ENCODE data around the gene GSK3B. TPM values are rescaled to one million over a fixed set of nuclear protein-coding genes. Genes with fewer than 3 reads are reported as not detected.

The GSK3B gene
- polyA plus RNA-seq, 6 donors from 2014 or later, result 11.3 to 26.1 (median 14.9) TPM

GRCh38 chr3:119794971-119795612, 299.2 kb downstream of the GSK3B start:
- H3K27me3 Mint-ChIP-seq, result peaks cover 17 to 21% (median 20%) of the 10 kb centered on the region in 3 donors
- DNase-seq, result no peak
- H3K27ac Mint-ChIP-seq, result no peak overlapping the region
- H3K36me3 Mint-ChIP-seq, result no peaks in the 10 kb centered on the region
- H3K4me3 Mint-ChIP-seq, result no peak overlapping the region
- H3K9me3 Mint-ChIP-seq, result peaks cover 0 to 4% (median 0%) of the 10 kb centered on the region in 7 donors
- no peak for ATAC-seq (ENCODE audit: low read depth in 2 of 2)
- no peaks in the 10 kb centered on the region for H3K4me1 Mint-ChIP-seq

DNA sequence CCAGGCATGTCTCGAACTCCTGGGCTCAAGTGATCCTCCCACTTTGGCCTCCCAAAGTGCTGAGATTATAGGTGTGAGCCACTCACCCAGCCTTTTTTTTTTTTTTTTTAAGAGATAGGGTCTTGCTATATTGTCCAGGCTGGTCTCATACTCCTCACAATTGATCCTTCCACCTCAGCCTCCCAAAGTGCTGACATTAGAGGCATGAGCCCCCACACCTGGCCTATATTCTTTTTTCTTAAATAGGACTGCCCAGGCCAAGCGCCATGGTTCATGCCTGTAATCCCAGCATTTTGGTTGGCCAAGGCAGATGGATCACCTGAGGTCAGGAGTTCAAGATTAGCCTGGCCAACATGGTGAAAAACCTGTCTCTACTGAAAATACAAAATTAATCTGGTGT, 299.8 kb downstream of the GSK3B start:
- ATAC-seq (ENCODE audit: low read depth in 2 of 2) (no peak), DNase-seq (no peak)
- Mint-ChIP-seq H3K9me3 (peaks cover 0 to 8% (median 0%) of the 10 kb centered on the region in 7 donors), H3K27ac (no peak overlapping the region), H3K4me1 (no peaks in the 10 kb centered on the region), H3K4me3 (no peak overlapping the region), H3K27me3 (peaks cover 14 to 21% (median 20%) of the 10 kb centered on the region in 3 donors), H3K36me3 (peaks cover 0 to 6% of the 10 kb centered on the region in 2 donors)

DNA sequence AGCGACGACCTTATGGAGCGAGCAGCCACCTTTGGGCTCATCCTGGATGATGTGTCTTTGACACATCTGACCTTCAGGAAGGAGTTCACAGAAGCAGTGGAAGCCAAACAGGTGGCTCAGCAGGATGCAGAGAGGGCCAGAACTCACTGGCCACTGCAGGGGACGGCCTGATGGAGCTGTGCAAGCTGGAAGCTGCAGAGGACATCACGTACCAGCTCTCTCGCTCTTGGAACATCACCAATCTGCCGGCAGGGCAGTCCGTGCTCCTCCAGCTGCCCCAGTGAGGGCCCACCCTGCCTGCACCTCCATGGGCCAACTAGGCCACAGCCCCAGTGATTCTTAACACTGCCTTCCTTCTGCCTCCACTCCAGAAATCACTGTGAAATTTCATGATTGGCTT, 302.0 kb downstream of the GSK3B start:
- Mint-ChIP-seq H3K4me3 (peak overlapping the region in 1 of 8 donors; percentile 71), H3K4me1 (no peaks in the 10 kb centered on the region), H3K27ac (no peak overlapping the region), H3K9me3 (peaks cover 0 to 12% (median 3%) of the 10 kb centered on the region in 7 donors), H3K27me3 (peaks cover 9 to 21% (median 13%) of the 10 kb centered on the region in 3 donors), H3K36me3 (peaks cover 0 to 10% of the 10 kb centered on the region in 2 donors)
- no peak for DNase-seq
- ATAC-seq (ENCODE audit: low read depth in 2 of 2), result no peak

DNA sequence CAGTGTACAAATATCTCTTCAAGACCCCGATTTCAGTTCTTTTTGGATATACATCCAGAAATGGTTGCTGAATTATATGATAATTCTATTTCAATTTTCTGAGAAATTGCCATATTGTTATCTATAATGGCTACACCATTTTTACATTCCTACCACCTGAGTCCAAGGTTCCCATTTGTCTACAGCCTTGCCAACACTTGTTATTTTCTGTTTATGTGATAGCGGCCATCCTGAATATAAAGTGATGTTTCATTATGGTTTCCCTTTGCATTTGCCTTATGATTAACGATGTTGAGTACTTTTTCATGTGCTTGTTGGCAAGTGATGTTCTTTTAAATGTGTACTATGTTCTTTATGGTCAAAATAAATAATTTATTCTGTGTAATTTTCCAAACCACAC, 303.9 kb downstream of the GSK3B start:
- no peak for DNase-seq
- H3K4me3 Mint-ChIP-seq, result no peak overlapping the region
- H3K27ac Mint-ChIP-seq, result no peak overlapping the region
- ATAC-seq (ENCODE audit: low read depth in 2 of 2), result no peak
- peaks cover 0 to 12% (median 3%) of the 10 kb centered on the region in 7 donors for H3K9me3 Mint-ChIP-seq
- H3K4me1 Mint-ChIP-seq, result no peaks in the 10 kb centered on the region
- H3K27me3 Mint-ChIP-seq, result peaks cover 4 to 5% (median 5%) of the 10 kb centered on the region in 3 donors
- H3K36me3 Mint-ChIP-seq, result peaks cover 0 to 10% of the 10 kb centered on the region in 2 donors

GRCh38 chr3:119786409-119786808, 307.8 kb downstream of the GSK3B start:
- ATAC-seq (ENCODE audit: low read depth in 2 of 2), result no peak
- Mint-ChIP-seq H3K4me3 (no peak overlapping the region), H3K27me3 (peaks cover 0 to 3% (median 0%) of the 10 kb centered on the region in 3 donors), H3K9me3 (peaks cover 0 to 12% (median 3%) of the 10 kb centered on the region in 7 donors), H3K27ac (no peak overlapping the region), H3K36me3 (peaks cover 0 to 10% of the 10 kb centered on the region in 2 donors), H3K4me1 (no peaks in the 10 kb centered on the region)
- no peak for DNase-seq

GRCh38 chr3:119783883-119784282, 310.4 kb downstream of the GSK3B start:
- Mint-ChIP-seq H3K4me1 (peaks cover 0 to 3% (median 0%) of the 10 kb centered on the region in 3 donors), H3K27me3 (peaks cover 0 to 3% (median 0%) of the 10 kb centered on the region in 3 donors), H3K9me3 (peaks cover 0 to 3% (median 0%) of the 10 kb centered on the region in 7 donors), H3K36me3 (no peaks in the 10 kb centered on the region), H3K4me3 (no peak overlapping the region), H3K27ac (no peak overlapping the region)
- ATAC-seq (ENCODE audit: low read depth in 2 of 2) (no peak), DNase-seq (no peak)

- Mint-ChIP-seq H3K9me3 (no peaks in the 10 kb centered on the region), H3K27ac (no peak overlapping the region), H3K36me3 (no peaks in the 10 kb centered on the region), H3K4me3 (no peak overlapping the region), H3K4me1 (peaks cover 0 to 3% (median 0%) of the 10 kb centered on the region in 3 donors), H3K27me3 (no peaks in the 10 kb centered on the region)
- no peak for ATAC-seq (ENCODE audit: low read depth in 2 of 2)
- DNase-seq, result no peak
Observed at GRCh38 chr3:119783255-119783654, 311.0 kb downstream of the GSK3B start.

DNA sequence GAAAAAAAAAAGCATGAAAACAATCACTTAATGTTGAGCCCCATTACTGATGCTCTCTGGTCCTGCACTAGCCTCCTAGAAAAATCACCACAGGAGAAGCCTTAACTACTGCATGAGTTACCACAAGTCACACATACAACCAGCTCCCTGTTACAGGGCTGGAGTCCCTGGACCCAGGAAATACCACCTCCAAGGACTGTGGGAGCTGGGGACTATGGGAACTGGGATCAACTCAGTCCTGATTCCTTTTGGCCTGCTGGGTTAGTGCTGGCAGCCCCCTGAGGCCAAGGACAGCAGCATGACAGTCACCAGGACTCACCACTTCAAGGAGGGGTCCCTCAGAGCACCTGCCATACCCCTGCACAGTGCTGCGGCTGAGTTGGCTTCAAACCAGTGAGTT, 311.8 kb downstream of the GSK3B start:
- peaks cover 0 to 3% (median 0%) of the 10 kb centered on the region in 3 donors for H3K4me1 Mint-ChIP-seq
- H3K4me3 Mint-ChIP-seq, result no peak overlapping the region
- H3K27ac Mint-ChIP-seq, result no peak overlapping the region
- H3K36me3 Mint-ChIP-seq, result no peaks in the 10 kb centered on the region
- DNase-seq (no peak), ATAC-seq (ENCODE audit: low read depth in 2 of 2) (no peak)
- H3K9me3 Mint-ChIP-seq, result no peaks in the 10 kb centered on the region
- H3K27me3 Mint-ChIP-seq, result no peaks in the 10 kb centered on the region

GRCh38 chr3:119781330-119782198, 312.7 kb downstream of the GSK3B start, which contains the start of gene NR1I2:
TSS of gene NR1I2 (plus strand) at chr3:119782101.
- DNase-seq (no peak), ATAC-seq (ENCODE audit: low read depth in 2 of 2) (no peak)
- peaks cover 0 to 3% (median 0%) of the 10 kb centered on the region in 3 donors for H3K4me1 Mint-ChIP-seq
- H3K9me3 Mint-ChIP-seq, result peaks cover 0 to under 1% (median under 1%) of the 10 kb centered on the region in 7 donors
- H3K4me3 Mint-ChIP-seq, result no peak within 1 kb of the TSS
- peak within 1 kb of the TSS in 2 of 6 donors; percentile 1 to 59 for H3K27ac Mint-ChIP-seq
- peaks cover 0 to 1% of the 10 kb centered on the region in 2 donors for H3K36me3 Mint-ChIP-seq
- no peaks in the 10 kb centered on the region for H3K27me3 Mint-ChIP-seq

DNA sequence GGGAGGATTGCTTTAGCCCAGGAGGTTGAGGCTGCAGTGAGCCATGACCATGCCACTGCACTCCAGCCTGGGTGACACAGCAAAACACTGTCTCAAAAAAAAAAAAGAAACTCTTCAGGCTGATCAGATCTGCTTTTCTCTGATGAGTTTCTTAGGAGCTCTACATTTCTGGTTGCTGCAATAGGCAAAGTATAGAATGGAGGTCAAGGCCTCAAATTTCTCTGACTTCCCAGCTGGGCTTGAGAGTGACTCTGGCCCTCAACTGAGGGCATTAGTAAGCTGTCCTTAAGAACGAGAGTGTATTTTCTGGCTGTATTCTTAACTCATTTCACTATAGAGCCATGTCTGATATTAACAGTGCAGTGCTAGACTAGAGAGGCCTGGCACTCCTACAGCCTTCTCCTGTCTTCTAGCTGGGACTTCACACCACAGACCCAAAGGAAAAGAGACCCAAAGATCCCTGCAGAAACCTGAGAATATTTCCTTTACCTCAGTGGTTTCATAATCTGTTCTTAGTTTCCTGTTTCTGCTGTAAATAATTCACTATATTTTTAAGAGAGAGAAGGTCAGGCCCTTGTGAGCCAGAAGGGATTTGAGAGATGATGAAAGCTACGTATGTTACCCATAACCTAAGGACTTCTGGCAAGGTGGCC, 314.4 kb downstream of the GSK3B start:
- Mint-ChIP-seq H3K4me1 (peaks cover 0 to 3% (median 0%) of the 10 kb centered on the region in 3 donors), H3K27ac (peak overlapping the region in 1 of 6 donors; percentile 40), H3K4me3 (no peak overlapping the region), H3K27me3 (peaks cover 0 to 2% (median 0%) of the 10 kb centered on the region in 3 donors), H3K9me3 (peaks cover 7 to 13% (median 10%) of the 10 kb centered on the region in 7 donors), H3K36me3 (peaks cover 0 to 8% of the 10 kb centered on the region in 2 donors)
- ATAC-seq (ENCODE audit: low read depth in 2 of 2) (no peak), DNase-seq (no peak)

GRCh38 chr3:119778811-119779210, 315.4 kb downstream of the GSK3B start:
- DNase-seq, result no peak
- peaks cover 0 to 3% (median 0%) of the 10 kb centered on the region in 3 donors for H3K4me1 Mint-ChIP-seq
- no peak overlapping the region for H3K27ac Mint-ChIP-seq
- H3K4me3 Mint-ChIP-seq, result no peak overlapping the region
- ATAC-seq (ENCODE audit: low read depth in 2 of 2), result no peak
- peaks cover 9 to 14% (median 11%) of the 10 kb centered on the region in 7 donors for H3K9me3 Mint-ChIP-seq
- H3K36me3 Mint-ChIP-seq, result peaks cover 0 to 8% of the 10 kb centered on the region in 2 donors
- peaks cover 0 to 5% (median 0%) of the 10 kb centered on the region in 3 donors for H3K27me3 Mint-ChIP-seq

DNA sequence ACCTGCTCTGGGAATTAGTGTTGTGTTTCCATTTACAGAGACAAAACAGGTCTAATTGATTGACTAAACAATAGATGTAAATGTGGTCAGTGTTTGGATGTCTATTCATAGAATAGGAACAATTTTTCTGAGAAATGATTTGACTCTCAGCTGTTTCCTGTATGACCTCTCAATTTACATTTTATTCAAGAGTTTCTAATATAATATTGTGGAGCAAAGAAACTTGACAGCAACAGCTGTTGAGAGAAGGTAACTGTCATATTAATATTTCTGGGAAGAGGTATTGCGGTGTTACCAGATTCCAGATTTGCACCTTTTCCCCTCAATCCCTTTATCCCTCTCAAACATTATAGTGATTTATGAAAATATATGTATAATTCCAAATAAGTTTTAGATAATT, 316.1 kb downstream of the GSK3B start:
- Mint-ChIP-seq H3K36me3 (peaks cover 0 to 8% of the 10 kb centered on the region in 2 donors), H3K27ac (no peak overlapping the region), H3K9me3 (peaks cover 9 to 14% (median 11%) of the 10 kb centered on the region in 7 donors), H3K27me3 (peaks cover 0 to 5% (median 0%) of the 10 kb centered on the region in 3 donors), H3K4me3 (no peak overlapping the region), H3K4me1 (peaks cover 0 to 3% (median 0%) of the 10 kb centered on the region in 3 donors)
- no peak for ATAC-seq (ENCODE audit: low read depth in 2 of 2)
- DNase-seq, result no peak

- Mint-ChIP-seq H3K9me3 (peaks cover 9 to 14% (median 11%) of the 10 kb centered on the region in 7 donors), H3K27me3 (peaks cover 0 to 15% (median 10%) of the 10 kb centered on the region in 3 donors), H3K4me3 (no peak overlapping the region), H3K36me3 (peaks cover 0 to 8% of the 10 kb centered on the region in 2 donors), H3K27ac (no peak overlapping the region), H3K4me1 (peaks cover 0 to 3% (median 0%) of the 10 kb centered on the region in 3 donors)
- DNase-seq, result no peak
- ATAC-seq (ENCODE audit: low read depth in 2 of 2), result no peak
Observed at GRCh38 chr3:119776304-119776703, 317.9 kb downstream of the GSK3B start.

Data from naive B cell (primary cell).